K562 (cell line): ENCODE data around the gene BRMS1. TPM values are rescaled to one million over a fixed set of nuclear protein-coding genes. Genes with fewer than 3 reads are reported as not detected.

Experiments
- CHD4 ChIP-seq: fragments of 200-600 bp; sonication (generic); IDR thresholded peaks from 3 replicates; pipeline ENCODE4 v1.6.1; 2012; ENCODE audit warnings: low read depth, mild to moderate bottlenecking, mixed read lengths, low read length, inconsistent platforms; ENCODE audit not compliant: insufficient read depth, insufficient replicate concordance, poor library complexity, severe bottlenecking
- HDAC2 ChIP-seq: fragments of 450-650 bp; IDR thresholded peaks from 2 replicates; pipeline ENCODE4 v1.6.1; 2016; ENCODE audit warnings: mild to moderate bottlenecking
- JUND ChIP-seq, 2 experiments: IDR thresholded peaks; 2 replicates in 1 of 2; 3 replicates in 1 of 2; pipeline ENCODE4 v1.6.1; 2011; ENCODE audit warnings: borderline replicate concordance in 2 of 2, low read depth in 2 of 2, low read length in 2 of 2, improper control_type of control experiment in 1 of 2, missing biosample characterization in 1 of 2, missing genetic modification characterization in 1 of 2, missing genetic modification reagents in 1 of 2
- RAD21 ChIP-seq, 2 experiments: fragments of 250-450 bp in 1 of 2; fragments of 450-650 bp in 1 of 2; sonication (Bioruptor Pico) in 1 of 2; formaldehyde crosslinking in 1 of 2; IDR thresholded peaks in 1 of 2; conservative IDR thresholded peaks in 1 of 2; 2 replicates each; pipeline versions ENCODE4 v1.4.0 to v1.8.0; 2020 to 2022; ENCODE audit warnings: mild to moderate bottlenecking in 2 of 2, moderate library complexity in 1 of 2
- RBFOX2 ChIP-seq: fragments of 200-400 bp; formaldehyde crosslinking; IDR thresholded peaks from 2 replicates; pipeline ENCODE4 v1.6.1; 2017; ENCODE audit warnings: low read depth, mild to moderate bottlenecking, low read length, moderate library complexity
- RBM14 ChIP-seq: fragments of 200-400 bp; formaldehyde crosslinking; IDR thresholded peaks from 2 replicates; pipeline ENCODE4 v1.6.1; 2018; ENCODE audit warnings: low read depth, mild to moderate bottlenecking, low read length, moderate library complexity, borderline replicate concordance; ENCODE audit not compliant: insufficient read depth
- SAP30 ChIP-seq: fragments of 200-600 bp; sonication (generic); IDR thresholded peaks from 2 replicates; pipeline ENCODE4 v1.6.1; 2012; ENCODE audit warnings: borderline replicate concordance, low read depth, mild to moderate bottlenecking, moderate library complexity, low read length, control low read depth, inconsistent platforms; ENCODE audit not compliant: insufficient read depth, poor library complexity, severe bottlenecking
- ZNF217 ChIP-seq: sonication (generic); formaldehyde crosslinking; IDR thresholded peaks from 2 replicates; pipeline ENCODE4 v1.8.0; 2022; ENCODE audit warnings: mild to moderate bottlenecking, missing genetic modification reagents
- polyA plus RNA-seq, 8 experiments: library from polyadenylated mRNA; depleted of rRNA in 4 of 8; stranded (reverse) in 5 of 8; unstranded in 3 of 8; fragments of >200 nt; fragmentation: Nextera tagmentation in 2 of 8; fragmentation: Illumina TruSeq in 1 of 8; extraction: Ambion mirVana in 2 of 8; extraction: Trizol in 1 of 8; gene quantifications; 2 replicates each; pipeline versions ENCODE4 v1.2.1 to v1.2.3, GENCODE V29; 2011 to 2014; ENCODE audit warnings: inconsistent platforms in 1 of 8, missing spikeins in 1 of 8
- total RNA-seq, 7 experiments: library from RNA; depleted of rRNA in 6 of 7; stranded (reverse); fragments of >200 nt in 6 of 7; fragmentation: Illumina TruSeq in 2 of 7; extraction: Trizol in 2 of 7; gene quantifications; 2 replicates each; pipeline versions ENCODE4 v1.2.1 to v1.2.3, GENCODE V29; 2011 to 2021; ENCODE audit warnings: low replicate concordance in 1 of 7
- TF ChIP-seq, protein P1 (sequence below): sonication (generic); formaldehyde crosslinking; IDR thresholded peaks from 2 replicates; pipeline ENCODE4 v1.8.1; 2023; ENCODE audit warnings: mild to moderate bottlenecking, missing genetic modification reagents, moderate library complexity

BRMS1 gene
- total and polyA plus RNA-seq, 9 of the 15 experiments (the other 6 are each of a cell fraction or from before 2014, with no cell fraction given): 2.2 to 78.8 (median 33.4) TPM

DNA sequence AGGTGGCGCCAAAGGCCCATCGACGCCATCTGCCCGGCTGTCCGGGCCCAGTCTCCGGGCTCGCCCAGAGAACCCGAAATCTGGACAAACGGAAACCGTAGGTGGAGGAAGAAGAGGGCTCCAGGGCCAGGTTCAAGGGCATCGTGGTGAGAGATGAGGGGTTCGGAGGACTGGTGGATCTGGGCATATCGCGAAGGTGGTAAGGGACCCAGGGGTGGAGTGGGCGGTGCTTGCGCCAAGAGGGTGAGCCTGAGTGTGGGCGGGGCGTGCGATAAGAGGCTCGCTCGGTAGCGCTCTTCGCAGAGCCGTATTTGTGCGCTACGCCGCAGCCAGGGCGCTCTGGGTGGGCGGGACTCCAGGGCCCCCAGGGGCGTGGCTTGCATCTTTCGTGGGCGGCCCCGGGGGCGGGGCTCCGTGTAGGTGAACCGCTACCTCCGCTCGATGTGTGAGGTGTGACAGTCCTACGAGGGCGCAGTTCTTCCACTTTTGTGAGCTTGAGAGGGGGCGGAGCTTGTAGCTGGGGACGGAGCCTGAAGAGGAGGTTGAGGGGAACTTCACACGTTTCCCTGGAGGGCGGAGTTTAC is 32.8 kb downstream of the BRMS1 start (continued):
- TF ChIP-seq ZNF217 (no peak), CHD4 (no peak), HDAC2 (peak; percentile 93), RBM14 (no peak), RAD21 (CRISPR knock-in tag; conservative IDR thresholded peaks at IDR 0.05 in 1 of 2, IDR thresholded peaks at IDR 0.05 in 1 of 2) (peak; percentile 99), JUND (IDR thresholded peaks at IDR 0.05; ENCODE audit: borderline replicate concordance, low read depth, low read length) (0 out of 2 replicates have a peak, but pooled peaks have one; percentile 1), JUND (tag; IDR thresholded peaks at IDR 0.05; ENCODE audit: borderline replicate concordance, low read depth, low read length) (no peak; the same call in 2 of the 3 replicates), RBFOX2 (peak; percentile 57), SAP30 (peak; percentile 55)
- TF ChIP-seq, protein P1, sequence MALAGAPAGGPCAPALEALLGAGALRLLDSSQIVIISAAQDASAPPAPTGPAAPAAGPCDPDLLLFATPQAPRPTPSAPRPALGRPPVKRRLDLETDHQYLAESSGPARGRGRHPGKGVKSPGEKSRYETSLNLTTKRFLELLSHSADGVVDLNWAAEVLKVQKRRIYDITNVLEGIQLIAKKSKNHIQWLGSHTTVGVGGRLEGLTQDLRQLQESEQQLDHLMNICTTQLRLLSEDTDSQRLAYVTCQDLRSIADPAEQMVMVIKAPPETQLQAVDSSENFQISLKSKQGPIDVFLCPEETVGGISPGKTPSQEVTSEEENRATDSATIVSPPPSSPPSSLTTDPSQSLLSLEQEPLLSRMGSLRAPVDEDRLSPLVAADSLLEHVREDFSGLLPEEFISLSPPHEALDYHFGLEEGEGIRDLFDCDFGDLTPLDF (CRISPR knock-in tag): 0 out of 2 replicates have a peak, but pooled peaks have one; percentile 80
